ENCODE measurements around the gene MTRF1.

GRCh38 chr13:41200126-41200525, 63.2 kb downstream of the MTRF1 start:
- TF ChIP-seq CTCF (IDR thresholded peaks at IDR 0.05) (no peak), POLR2A (IDR thresholded peaks at IDR 0.05) (no peak)
